Subcutaneous abdominal adipose tissue (tissue), 5 donors: ENCODE measurements around the gene NACA2.

Experiments
- H3K27ac ChIP-seq: one replicate; pipeline ENCODE4 v1.7.0; 2013; ENCODE audit warnings: low read depth, mild to moderate bottlenecking, inconsistent platforms, low read length, moderate library complexity
- H3K27me3 ChIP-seq, 5 donors: one replicate each; pipeline ENCODE4 v1.7.0; 2013; ENCODE audit warnings: low read length in 5 of 5, inconsistent platforms in 1 of 5; ENCODE audit not compliant: control insufficient read depth in 5 of 5, insufficient read depth in 4 of 5
- H3K36me3 ChIP-seq, 5 donors: one replicate each; pipeline ENCODE4 v1.7.0; 2013; ENCODE audit warnings: low read length in 5 of 5; ENCODE audit not compliant: control insufficient read depth in 5 of 5, insufficient read depth in 5 of 5
- H3K4me1 ChIP-seq, 5 donors: one replicate each; pipeline ENCODE4 v1.7.0; 2013; ENCODE audit warnings: low read length in 5 of 5, mild to moderate bottlenecking in 3 of 5, moderate library complexity in 1 of 5; ENCODE audit not compliant: control insufficient read depth in 5 of 5, insufficient read depth in 5 of 5
- H3K4me3 ChIP-seq, 5 donors: one replicate each; pipeline ENCODE4 v1.7.0; 2013; ENCODE audit warnings: low read length in 5 of 5, low read depth in 1 of 5
- H3K9ac ChIP-seq, 5 donors: one replicate each; pipeline ENCODE4 v1.7.0; 2013; ENCODE audit warnings: low read length in 5 of 5, mild to moderate bottlenecking in 4 of 5, moderate library complexity in 3 of 5
- H3K9me3 ChIP-seq, 5 donors: one replicate each; pipeline ENCODE4 v1.7.0; 2013; ENCODE audit warnings: low read length in 5 of 5; ENCODE audit not compliant: control insufficient read depth in 5 of 5
- donor health status: healthy.
- donor health status: healthy.
- donor health status: healthy.
- donor health status: healthy.
- donor health status: healthy.

NACA2 gene

GRCh38 chr17:61605692-61606091 lies 14.7 kb upstream of the NACA2 start:
- H3K9ac ChIP-seq: no peak overlapping the region
- H3K4me1 ChIP-seq: no peaks in the 10 kb centered on the region
- no peaks in the 10 kb centered on the region for H3K36me3 ChIP-seq
- H3K27ac ChIP-seq: no peak overlapping the region
- H3K4me3 ChIP-seq: no peak overlapping the region
- H3K27me3 ChIP-seq: no peaks in the 10 kb centered on the region
- H3K9me3 ChIP-seq: no peaks in the 10 kb centered on the region

GRCh38 chr17:61601297-61601696 lies 10.3 kb upstream of the NACA2 start:
- H3K27ac ChIP-seq: no peak overlapping the region
- H3K9me3 ChIP-seq: no peaks in the 10 kb centered on the region
- no peaks in the 10 kb centered on the region for H3K4me1 ChIP-seq
- H3K9ac ChIP-seq: no peak overlapping the region
- no peak overlapping the region for H3K4me3 ChIP-seq
- no peaks in the 10 kb centered on the region for H3K36me3 ChIP-seq
- H3K27me3 ChIP-seq: peaks cover 0 to 12% (median 0%) of the 10 kb centered on the region in 5 donors

- H3K4me1 ChIP-seq: peaks cover 0 to under 1% (median 0%) of the 10 kb centered on the region in 5 donors
- H3K27ac ChIP-seq: no peak overlapping the region
- no peaks in the 10 kb centered on the region for H3K9me3 ChIP-seq
- peaks cover 0 to 12% (median 0%) of the 10 kb centered on the region in 5 donors for H3K27me3 ChIP-seq
- no peaks in the 10 kb centered on the region for H3K36me3 ChIP-seq
- H3K4me3 ChIP-seq: no peak overlapping the region
- no peak overlapping the region for H3K9ac ChIP-seq
Measured at GRCh38 chr17:61600621-61601020, 9.6 kb upstream of the NACA2 start.

GRCh38 chr17:61599608-61600007 lies 8.6 kb upstream of the NACA2 start:
- Histone ChIP-seq H3K36me3 (no peaks in the 10 kb centered on the region), H3K4me3 (no peak overlapping the region), H3K27me3 (peaks cover 0 to 12% (median 0%) of the 10 kb centered on the region in 5 donors), H3K9me3 (no peaks in the 10 kb centered on the region), H3K9ac (no peak overlapping the region), H3K4me1 (peaks cover 0 to 4% (median 0%) of the 10 kb centered on the region in 5 donors), H3K27ac (no peak overlapping the region)

GRCh38 chr17:61598014-61598413 lies 7.0 kb upstream of the NACA2 start:
- H3K9ac ChIP-seq: no peak overlapping the region
- H3K36me3 ChIP-seq: no peaks in the 10 kb centered on the region
- H3K27me3 ChIP-seq: peaks cover 0 to 12% (median 0%) of the 10 kb centered on the region in 5 donors
- H3K4me1 ChIP-seq: peaks cover 0 to 4% (median 0%) of the 10 kb centered on the region in 5 donors
- no peaks in the 10 kb centered on the region for H3K9me3 ChIP-seq
- H3K27ac ChIP-seq: no peak overlapping the region
- no peak overlapping the region for H3K4me3 ChIP-seq

GRCh38 chr17:61597607-61598006 lies 6.6 kb upstream of the NACA2 start:
- H3K4me3 ChIP-seq: no peak overlapping the region
- H3K27ac ChIP-seq: no peak overlapping the region
- no peaks in the 10 kb centered on the region for H3K36me3 ChIP-seq
- peaks cover 0 to 14% (median 0%) of the 10 kb centered on the region in 5 donors for H3K27me3 ChIP-seq
- H3K9me3 ChIP-seq: no peaks in the 10 kb centered on the region
- H3K9ac ChIP-seq: no peak overlapping the region
- peaks cover 0 to 4% (median 0%) of the 10 kb centered on the region in 5 donors for H3K4me1 ChIP-seq

GRCh38 chr17:61595418-61596186 lies 4.6 kb upstream of the NACA2 start:
- H3K4me3 ChIP-seq: no peak overlapping the region
- H3K9ac ChIP-seq: no peak overlapping the region
- H3K27me3 ChIP-seq: peaks cover 0 to 24% (median 5%) of the 10 kb centered on the region in 5 donors

GRCh38 chr17:61594294-61594825 lies 3.3 kb upstream of the NACA2 start:
- Histone ChIP-seq H3K9me3 (no peaks in the 10 kb centered on the region), H3K27ac (no peak overlapping the region), H3K4me3 (no peak overlapping the region), H3K27me3 (peaks cover 3 to 28% (median 8%) of the 10 kb centered on the region in 5 donors), H3K9ac (no peak overlapping the region), H3K4me1 (peaks cover 0 to 4% (median 0%) of the 10 kb centered on the region in 5 donors), H3K36me3 (no peaks in the 10 kb centered on the region)

More at GRCh38 chr17:61595418-61596186, 4.6 kb upstream of the NACA2 start:
- Histone ChIP-seq H3K36me3 (no peaks in the 10 kb centered on the region), H3K9me3 (no peaks in the 10 kb centered on the region), H3K27ac (no peak overlapping the region), H3K4me1 (peaks cover 0 to 4% (median 0%) of the 10 kb centered on the region in 5 donors)

GRCh38 chr17:61593426-61593825 lies 2.4 kb upstream of the NACA2 start:
- Histone ChIP-seq H3K4me1 (peaks cover 0 to 4% (median 0%) of the 10 kb centered on the region in 5 donors), H3K4me3 (no peak overlapping the region), H3K27ac (no peak overlapping the region), H3K27me3 (peaks cover 3 to 23% (median 8%) of the 10 kb centered on the region in 5 donors), H3K9ac (no peak overlapping the region), H3K9me3 (no peaks in the 10 kb centered on the region), H3K36me3 (no peaks in the 10 kb centered on the region)

GRCh38 chr17:61591930-61592329 lies 911 bp upstream of the NACA2 start:
- Histone ChIP-seq H3K36me3 (no peaks in the 10 kb centered on the region), H3K27me3 (peaks cover 3 to 16% (median 8%) of the 10 kb centered on the region in 5 donors), H3K4me3 (no peak overlapping the region), H3K9ac (no peak overlapping the region), H3K9me3 (no peaks in the 10 kb centered on the region), H3K27ac (no peak overlapping the region), H3K4me1 (peaks cover 0 to 4% (median 0%) of the 10 kb centered on the region in 5 donors)
